DND-41 (cell line): Measurements from ENCODE around the gene TSPAN9.

Source experiments
- ATAC-seq: fragments of 200-7000 bp; cut with Tn5 transposase; 3 replicates; pipeline ENCODE4 v1.9.1; 2021; ENCODE audit warnings: low read depth; ENCODE audit not compliant: insufficient read depth
- DNase-seq: peaks from one replicate; pipeline ENCODE4 v3.0.0-alpha.2; 2020
- H2AFZ ChIP-seq: 2 replicates; pipeline ENCODE4 v1.6.0; 2012; ENCODE audit warnings: low read depth, low read length
- H3K27ac ChIP-seq: 2 replicates; pipeline ENCODE4 v1.5.1; 2012; ENCODE audit warnings: low read length, inconsistent platforms
- H3K27me3 ChIP-seq: fragments of 200-600 bp; sonication (generic); 2 replicates; pipeline ENCODE4 v1.6.0; 2012; ENCODE audit warnings: low read length, mild to moderate bottlenecking, inconsistent platforms; ENCODE audit not compliant: insufficient read depth, poor library complexity
- H3K36me3 ChIP-seq: 2 replicates; pipeline ENCODE4 v1.5.1; 2012; ENCODE audit warnings: low read length, inconsistent platforms; ENCODE audit not compliant: insufficient read depth
- H3K4me1 ChIP-seq: 2 replicates; pipeline ENCODE4 v1.5.1; 2012; ENCODE audit warnings: mild to moderate bottlenecking, low read length; ENCODE audit not compliant: insufficient read depth
- H3K4me2 ChIP-seq: 2 replicates; pipeline ENCODE4 v1.6.0; 2012; ENCODE audit warnings: mild to moderate bottlenecking, moderate library complexity, low read length, inconsistent platforms; ENCODE audit not compliant: insufficient read depth
- H3K4me3 ChIP-seq, 2 experiments: fragments of 200-600 bp in 1 of 2; shearing (Covaris generic) in 1 of 2; 2 replicates each; pipeline ENCODE4 v1.5.1; 2012 to 2016; ENCODE audit warnings: inconsistent platforms in 2 of 2, low read length in 2 of 2, mild to moderate bottlenecking in 2 of 2, low read depth in 1 of 2, moderate library complexity in 1 of 2
- H3K79me2 ChIP-seq: 2 replicates; pipeline ENCODE4 v1.6.0; 2012; ENCODE audit warnings: low read length, inconsistent platforms; ENCODE audit not compliant: insufficient read depth
- H3K9ac ChIP-seq: 2 replicates; pipeline ENCODE4 v1.6.0; 2012; ENCODE audit warnings: low read depth, mild to moderate bottlenecking, inconsistent platforms, low read length, moderate library complexity
- H3K9me3 ChIP-seq: 2 replicates; pipeline ENCODE4 v1.5.1; 2012; ENCODE audit warnings: low read length, moderate library complexity, mild to moderate bottlenecking, inconsistent platforms; ENCODE audit not compliant: insufficient read depth, severe bottlenecking
- H4K20me1 ChIP-seq: 2 replicates; pipeline ENCODE4 v1.6.0; 2012; ENCODE audit warnings: low read length; ENCODE audit not compliant: insufficient read depth
- EZH2 ChIP-seq: IDR thresholded peaks from 3 replicates; pipeline ENCODE4 v1.6.1; 2012; ENCODE audit warnings: borderline replicate concordance, low read depth, mild to moderate bottlenecking, moderate library complexity, low read length, inconsistent platforms; ENCODE audit not compliant: severe bottlenecking
- TF ChIP-seq, protein P1 (sequence below): IDR thresholded peaks from 2 replicates; pipeline ENCODE4 v1.5.1; 2012; ENCODE audit warnings: borderline replicate concordance, low read length, moderate library complexity, mild to moderate bottlenecking; ENCODE audit not compliant: poor library complexity, severe bottlenecking; ENCODE audit errors: extremely low read depth

Gene TSPAN9

DNA sequence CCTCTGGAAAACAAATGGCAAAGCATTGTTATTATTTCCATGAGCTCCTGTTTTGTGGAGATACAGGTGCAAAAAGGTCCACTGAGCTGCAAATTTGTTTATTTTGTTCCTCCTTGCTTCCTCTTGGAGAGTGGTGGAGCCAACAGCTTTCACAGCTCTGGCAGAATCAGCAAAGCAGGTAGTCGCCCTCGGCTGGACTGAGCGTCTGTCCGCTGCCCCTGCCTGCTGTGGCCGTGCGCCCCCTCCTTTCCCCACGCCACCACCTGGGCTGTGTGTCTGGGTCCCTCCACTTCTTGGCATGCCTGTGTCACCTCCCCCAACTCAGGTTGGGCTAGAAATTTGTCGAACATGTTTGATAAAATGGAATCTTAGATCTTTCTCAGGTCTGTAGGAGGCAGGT, 188.2 kb downstream of the TSPAN9 start:
- TF ChIP-seq, protein P1, sequence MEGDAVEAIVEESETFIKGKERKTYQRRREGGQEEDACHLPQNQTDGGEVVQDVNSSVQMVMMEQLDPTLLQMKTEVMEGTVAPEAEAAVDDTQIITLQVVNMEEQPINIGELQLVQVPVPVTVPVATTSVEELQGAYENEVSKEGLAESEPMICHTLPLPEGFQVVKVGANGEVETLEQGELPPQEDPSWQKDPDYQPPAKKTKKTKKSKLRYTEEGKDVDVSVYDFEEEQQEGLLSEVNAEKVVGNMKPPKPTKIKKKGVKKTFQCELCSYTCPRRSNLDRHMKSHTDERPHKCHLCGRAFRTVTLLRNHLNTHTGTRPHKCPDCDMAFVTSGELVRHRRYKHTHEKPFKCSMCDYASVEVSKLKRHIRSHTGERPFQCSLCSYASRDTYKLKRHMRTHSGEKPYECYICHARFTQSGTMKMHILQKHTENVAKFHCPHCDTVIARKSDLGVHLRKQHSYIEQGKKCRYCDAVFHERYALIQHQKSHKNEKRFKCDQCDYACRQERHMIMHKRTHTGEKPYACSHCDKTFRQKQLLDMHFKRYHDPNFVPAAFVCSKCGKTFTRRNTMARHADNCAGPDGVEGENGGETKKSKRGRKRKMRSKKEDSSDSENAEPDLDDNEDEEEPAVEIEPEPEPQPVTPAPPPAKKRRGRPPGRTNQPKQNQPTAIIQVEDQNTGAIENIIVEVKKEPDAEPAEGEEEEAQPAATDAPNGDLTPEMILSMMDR, result no peak
- no peak for TF ChIP-seq EZH2
- H4K20me1 ChIP-seq, result peaks cover 4% of the 10 kb centered on the region; the same call in 1 of the 2 replicates
- H3K36me3 ChIP-seq, result no peaks in the 10 kb centered on the region
- H3K4me1 ChIP-seq, result no peaks in the 10 kb centered on the region
- H3K27me3 ChIP-seq, result peaks cover 3% of the 10 kb centered on the region
- ATAC-seq (no peak), DNase-seq (no peak)
- H3K4me3 ChIP-seq, result no peak overlapping the region
- H2AFZ ChIP-seq, result no peak overlapping the region
- H3K4me2 ChIP-seq, result no peak overlapping the region
- no peaks in the 10 kb centered on the region for H3K9me3 ChIP-seq
- no peaks in the 10 kb centered on the region for H3K79me2 ChIP-seq
- no peak overlapping the region for H3K27ac ChIP-seq
- H3K9ac ChIP-seq, result no peak overlapping the region

DNA sequence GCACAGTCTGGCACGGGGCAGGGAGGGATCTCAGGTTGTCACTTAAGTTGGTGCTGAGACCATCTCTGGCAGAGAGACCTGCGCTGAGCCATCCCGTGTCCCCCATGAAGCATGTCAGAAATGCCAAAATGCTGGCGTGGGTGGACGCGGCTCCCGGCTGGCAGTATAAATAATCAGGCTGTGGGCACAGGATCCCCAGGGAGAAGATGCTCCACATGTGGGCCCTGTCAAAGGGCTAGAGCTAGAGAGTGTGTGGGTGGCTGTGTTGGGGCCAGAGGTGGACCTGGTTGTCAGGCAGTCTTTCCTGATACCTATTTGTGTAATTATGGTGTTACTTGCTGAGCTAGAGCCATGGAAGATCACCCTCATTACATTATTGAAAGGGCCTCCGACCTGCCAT, 189.5 kb downstream of the TSPAN9 start:
- ATAC-seq (no peak), DNase-seq (no peak)
- Histone ChIP-seq H3K4me2 (no peak overlapping the region), H3K4me3 (no peak overlapping the region), H3K36me3 (no peaks in the 10 kb centered on the region), H3K79me2 (no peaks in the 10 kb centered on the region), H3K27ac (no peak overlapping the region), H2AFZ (no peak overlapping the region), H3K4me1 (no peaks in the 10 kb centered on the region), H3K9ac (no peak overlapping the region), H3K27me3 (peaks cover 10% of the 10 kb centered on the region), H4K20me1 (peaks cover 4% of the 10 kb centered on the region; the same call in 1 of the 2 replicates), H3K9me3 (no peaks in the 10 kb centered on the region)
- TF ChIP-seq, protein P1, result no peak

DNA sequence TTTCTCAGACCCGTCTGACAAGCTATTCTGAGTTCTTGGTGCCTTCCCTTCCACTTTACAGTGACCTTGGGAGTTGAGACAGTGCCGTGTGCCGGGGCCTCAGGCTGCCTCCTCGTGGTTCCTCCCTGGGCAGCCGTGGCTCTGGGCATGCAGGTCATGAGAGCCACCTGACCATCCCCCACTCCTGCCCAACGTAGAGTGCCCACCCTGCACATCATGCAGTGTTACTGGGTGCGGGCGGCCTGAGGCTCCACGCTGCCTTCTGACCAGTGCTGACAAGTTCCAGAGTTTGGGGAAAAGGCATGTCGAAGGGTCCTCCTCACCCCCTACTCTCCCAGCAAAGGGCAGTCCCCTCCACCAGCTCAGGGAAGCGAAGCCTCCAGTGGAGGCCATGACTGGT, 190.5 kb downstream of the TSPAN9 start:
- no peaks in the 10 kb centered on the region for H3K79me2 ChIP-seq
- TF ChIP-seq, protein P1, result no peak
- TF ChIP-seq EZH2, result no peak
- H3K4me3 ChIP-seq, result no peak overlapping the region
- peaks cover 11% of the 10 kb centered on the region for H3K27me3 ChIP-seq
- H3K4me1 ChIP-seq, result no peaks in the 10 kb centered on the region
- DNase-seq (no peak), ATAC-seq (no peak)
- no peaks in the 10 kb centered on the region for H3K36me3 ChIP-seq
- no peak overlapping the region for H3K27ac ChIP-seq
- no peak overlapping the region for H3K4me2 ChIP-seq
- H2AFZ ChIP-seq, result no peak overlapping the region
- H3K9me3 ChIP-seq, result no peaks in the 10 kb centered on the region
- H4K20me1 ChIP-seq, result peaks cover 4% of the 10 kb centered on the region; the same call in 1 of the 2 replicates
- H3K9ac ChIP-seq, result no peak overlapping the region

- Histone ChIP-seq H3K36me3 (no peaks in the 10 kb centered on the region), H3K9ac (no peak overlapping the region), H2AFZ (no peak overlapping the region), H3K4me3 (no peak overlapping the region), H3K4me2 (no peak overlapping the region), H4K20me1 (peaks cover 8% of the 10 kb centered on the region), H3K27me3 (peaks cover 11% of the 10 kb centered on the region), H3K27ac (no peak overlapping the region), H3K4me1 (no peaks in the 10 kb centered on the region), H3K79me2 (no peaks in the 10 kb centered on the region), H3K9me3 (no peaks in the 10 kb centered on the region)
- no peak for DNase-seq
- TF ChIP-seq, protein P1, result no peak
- TF ChIP-seq EZH2, result no peak
- ATAC-seq, result no peak
Measured at GRCh38 chr12:3269594-3269993, 192.4 kb downstream of the TSPAN9 start.
